ENCODE data around the gene FCSK. TPM values are rescaled to one million over a fixed set of nuclear protein-coding genes. Genes with fewer than 3 reads are reported as not detected.

The FCSK gene
- total RNA-seq, 1 experiment from 2014 or later, result 11.2 TPM

DNA sequence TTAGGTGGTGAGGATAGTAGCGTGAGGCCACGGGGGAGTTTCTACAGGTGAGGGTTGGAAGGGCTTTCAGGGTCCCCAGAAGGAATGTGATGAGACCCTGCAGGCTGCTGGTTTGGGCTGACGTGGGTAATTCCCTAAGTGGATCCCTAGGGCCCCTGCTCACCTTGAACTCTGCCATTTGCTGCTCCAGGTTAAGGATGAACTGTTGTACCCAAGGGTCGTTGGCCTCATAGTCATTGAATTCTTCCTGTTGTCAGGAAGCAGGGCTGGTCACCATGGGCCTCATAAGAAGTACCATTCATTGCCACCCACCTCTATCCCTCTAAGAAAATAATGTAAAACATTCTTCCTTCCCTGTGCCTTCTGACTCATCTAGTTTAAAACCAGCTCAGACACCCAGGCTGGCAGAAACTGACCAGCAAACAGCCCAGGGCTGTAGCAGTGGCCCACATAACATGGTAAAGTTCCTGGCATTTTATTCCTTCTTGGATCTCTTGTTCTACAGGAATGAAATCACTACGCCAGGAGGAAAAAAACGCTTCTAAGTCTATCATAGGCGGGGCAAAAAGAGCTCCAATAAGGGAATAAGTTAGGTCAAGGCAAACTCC lies 27.6 kb downstream of the FCSK start:
- Histone ChIP-seq H3K27ac (ENCODE audit: low read depth, low read length, poor library complexity, severe bottlenecking) (no peak overlapping the region), H3K9me3 (ENCODE audit: low read depth, low read length, poor library complexity, severe bottlenecking) (no peaks in the 10 kb centered on the region), H3K4me1 (ENCODE audit: insufficient read depth, low read length, poor library complexity, severe bottlenecking) (no peaks in the 10 kb centered on the region), H3K4me3 (ENCODE audit: low read depth, low read length, poor library complexity, severe bottlenecking) (no peak overlapping the region), H3K36me3 (ENCODE audit: insufficient read depth, low read length, poor library complexity, severe bottlenecking) (peaks cover 4% of the 10 kb centered on the region), H3K27me3 (replicated peaks; ENCODE audit: insufficient read depth, low read depth, low read length, poor library complexity) (no peaks in the 10 kb centered on the region)
- intact Hi-C loops (cut with micrococcal nuclease; ENCODE audit: unreplicated experiment), result no loop called here
- POLR2A ChIA-PET (ENCODE audit: low non-redundant PET), result no interaction called here
- TF ChIP-seq EZH2 (IDR thresholded peaks at IDR 0.05; ENCODE audit: borderline replicate concordance, low read depth, low read length, poor library complexity, severe bottlenecking), result no peak
- CTCF ChIA-PET, result no interaction called here
- BruUV-seq (replicated peaks), result no TSS peak
- no peak for DNase-seq (ENCODE audit: low spot score)

DNA sequence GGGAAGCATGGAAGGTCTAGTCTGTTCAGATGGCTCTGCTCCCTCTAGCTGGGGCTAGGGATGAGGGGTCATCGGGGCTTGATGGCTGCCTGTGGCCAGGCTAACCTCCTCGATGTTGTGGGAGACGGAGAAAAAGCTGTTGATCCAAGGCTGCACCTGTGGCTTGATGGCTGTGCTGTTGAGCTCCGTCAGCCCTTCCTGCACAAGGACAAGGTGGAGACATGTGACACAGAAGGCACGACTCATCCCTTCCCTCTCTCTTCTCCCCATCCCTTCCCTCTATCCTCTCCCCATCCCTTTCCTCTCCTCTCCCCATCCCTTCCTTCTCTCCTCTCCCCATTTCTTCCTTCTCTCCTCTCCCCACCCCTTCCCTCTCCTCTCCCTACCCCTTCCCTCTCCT lies 28.2 kb downstream of the FCSK start:
- intact Hi-C loops (cut with micrococcal nuclease; ENCODE audit: unreplicated experiment), result no loop called here
- TF ChIP-seq, protein P1, sequence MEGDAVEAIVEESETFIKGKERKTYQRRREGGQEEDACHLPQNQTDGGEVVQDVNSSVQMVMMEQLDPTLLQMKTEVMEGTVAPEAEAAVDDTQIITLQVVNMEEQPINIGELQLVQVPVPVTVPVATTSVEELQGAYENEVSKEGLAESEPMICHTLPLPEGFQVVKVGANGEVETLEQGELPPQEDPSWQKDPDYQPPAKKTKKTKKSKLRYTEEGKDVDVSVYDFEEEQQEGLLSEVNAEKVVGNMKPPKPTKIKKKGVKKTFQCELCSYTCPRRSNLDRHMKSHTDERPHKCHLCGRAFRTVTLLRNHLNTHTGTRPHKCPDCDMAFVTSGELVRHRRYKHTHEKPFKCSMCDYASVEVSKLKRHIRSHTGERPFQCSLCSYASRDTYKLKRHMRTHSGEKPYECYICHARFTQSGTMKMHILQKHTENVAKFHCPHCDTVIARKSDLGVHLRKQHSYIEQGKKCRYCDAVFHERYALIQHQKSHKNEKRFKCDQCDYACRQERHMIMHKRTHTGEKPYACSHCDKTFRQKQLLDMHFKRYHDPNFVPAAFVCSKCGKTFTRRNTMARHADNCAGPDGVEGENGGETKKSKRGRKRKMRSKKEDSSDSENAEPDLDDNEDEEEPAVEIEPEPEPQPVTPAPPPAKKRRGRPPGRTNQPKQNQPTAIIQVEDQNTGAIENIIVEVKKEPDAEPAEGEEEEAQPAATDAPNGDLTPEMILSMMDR (conservative IDR thresholded peaks at IDR 0.05; ENCODE audit: low read depth, low read length), result no peak
- no peak for TF ChIP-seq EZH2 (IDR thresholded peaks at IDR 0.05; ENCODE audit: borderline replicate concordance, low read depth, low read length, poor library complexity, severe bottlenecking)
- H3K36me3 ChIP-seq (ENCODE audit: insufficient read depth, low read length, poor library complexity, severe bottlenecking), result peaks cover 4% of the 10 kb centered on the region
- H3K4me1 ChIP-seq (ENCODE audit: insufficient read depth, low read length, poor library complexity, severe bottlenecking), result no peaks in the 10 kb centered on the region
- POLR2A ChIA-PET (ENCODE audit: low non-redundant PET), result no interaction called here
- no TSS peak for BruUV-seq (replicated peaks)
- H3K27me3 ChIP-seq (replicated peaks; ENCODE audit: insufficient read depth, low read depth, low read length, poor library complexity), result no peaks in the 10 kb centered on the region
- CTCF ChIA-PET, result no interaction called here
- H3K27ac ChIP-seq (ENCODE audit: low read depth, low read length, poor library complexity, severe bottlenecking), result no peak overlapping the region
- H3K4me3 ChIP-seq (ENCODE audit: low read depth, low read length, poor library complexity, severe bottlenecking), result no peak overlapping the region
- no peak for DNase-seq (ENCODE audit: low spot score)
- no peaks in the 10 kb centered on the region for H3K9me3 ChIP-seq (ENCODE audit: low read depth, low read length, poor library complexity, severe bottlenecking)

DNA sequence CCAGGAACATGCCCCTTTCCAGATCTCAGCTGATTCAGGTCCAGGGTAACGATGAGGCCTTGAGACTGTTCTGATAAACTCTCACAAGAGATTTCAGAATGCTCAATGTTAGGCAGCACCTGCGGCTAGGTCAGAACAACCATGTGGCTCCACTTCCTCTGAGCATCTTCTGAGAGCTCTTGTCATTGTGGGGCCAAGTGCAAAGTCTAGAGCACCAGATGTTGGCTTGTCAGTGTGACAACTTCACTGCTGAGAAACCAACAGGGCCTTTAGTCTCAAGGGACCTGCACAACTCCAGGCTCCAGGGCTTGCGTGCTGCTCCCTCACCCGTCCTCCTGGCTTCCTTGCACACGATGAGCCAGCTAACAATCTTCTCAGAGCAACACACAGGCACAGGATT lies 29.0 kb downstream of the FCSK start:
- no peak for TF ChIP-seq EZH2 (IDR thresholded peaks at IDR 0.05; ENCODE audit: borderline replicate concordance, low read depth, low read length, poor library complexity, severe bottlenecking)
- TF ChIP-seq, protein P1 (conservative IDR thresholded peaks at IDR 0.05; ENCODE audit: low read depth, low read length), result no peak
- no peaks in the 10 kb centered on the region for H3K4me1 ChIP-seq (ENCODE audit: insufficient read depth, low read length, poor library complexity, severe bottlenecking)
- CTCF ChIA-PET, result no interaction called here
- no peak overlapping the region for H3K27ac ChIP-seq (ENCODE audit: low read depth, low read length, poor library complexity, severe bottlenecking)
- POLR2A ChIA-PET (ENCODE audit: low non-redundant PET), result no interaction called here
- no peak overlapping the region for H3K4me3 ChIP-seq (ENCODE audit: low read depth, low read length, poor library complexity, severe bottlenecking)
- H3K27me3 ChIP-seq (replicated peaks; ENCODE audit: insufficient read depth, low read depth, low read length, poor library complexity), result no peaks in the 10 kb centered on the region
- H3K9me3 ChIP-seq (ENCODE audit: low read depth, low read length, poor library complexity, severe bottlenecking), result no peaks in the 10 kb centered on the region
- intact Hi-C loops (cut with micrococcal nuclease; ENCODE audit: unreplicated experiment), result no loop called here
- no TSS peak for BruUV-seq (replicated peaks)
- no peaks in the 10 kb centered on the region for H3K36me3 ChIP-seq (ENCODE audit: insufficient read depth, low read length, poor library complexity, severe bottlenecking)
- DNase-seq (ENCODE audit: low spot score), result no peak

DNA sequence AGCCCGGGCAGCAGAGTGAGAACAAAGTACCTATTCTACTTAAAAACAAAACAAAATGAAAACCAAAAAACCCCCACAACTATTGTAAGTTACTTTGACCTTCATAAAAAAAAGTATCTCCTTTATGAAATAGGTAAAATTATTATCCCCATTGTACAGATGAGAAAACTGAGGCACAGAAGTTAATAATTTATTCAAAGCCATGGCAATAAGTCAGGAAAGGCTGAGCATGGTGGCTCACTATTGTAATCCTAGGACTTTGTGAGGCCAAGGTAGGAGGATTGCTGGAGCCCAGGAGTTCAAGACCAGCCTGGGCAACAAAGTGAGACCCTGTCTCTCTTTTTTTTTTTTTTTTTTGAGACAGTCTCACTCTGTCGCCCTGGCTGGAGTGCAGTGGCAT lies 30.5 kb downstream of the FCSK start:
- no peak overlapping the region for H3K27ac ChIP-seq (ENCODE audit: low read depth, low read length, poor library complexity, severe bottlenecking)
- CTCF ChIA-PET, result no interaction called here
- H3K9me3 ChIP-seq (ENCODE audit: low read depth, low read length, poor library complexity, severe bottlenecking), result no peaks in the 10 kb centered on the region
- TF ChIP-seq, protein P1 (conservative IDR thresholded peaks at IDR 0.05; ENCODE audit: low read depth, low read length), result no peak
- TF ChIP-seq EZH2 (IDR thresholded peaks at IDR 0.05; ENCODE audit: borderline replicate concordance, low read depth, low read length, poor library complexity, severe bottlenecking), result no peak
- no peak overlapping the region for H3K4me3 ChIP-seq (ENCODE audit: low read depth, low read length, poor library complexity, severe bottlenecking)
- no TSS peak for BruUV-seq (replicated peaks)
- H3K4me1 ChIP-seq (ENCODE audit: insufficient read depth, low read length, poor library complexity, severe bottlenecking), result no peaks in the 10 kb centered on the region
- no peak for DNase-seq (ENCODE audit: low spot score)
- H3K36me3 ChIP-seq (ENCODE audit: insufficient read depth, low read length, poor library complexity, severe bottlenecking), result no peaks in the 10 kb centered on the region
- POLR2A ChIA-PET (ENCODE audit: low non-redundant PET), result interaction anchor here (0.9 kb wide), 1 partner anchor 16 kb away, joined by 3 read pairs; no protein-coding TSS in a partner anchor
- no peaks in the 10 kb centered on the region for H3K27me3 ChIP-seq (replicated peaks; ENCODE audit: insufficient read depth, low read depth, low read length, poor library complexity)
- intact Hi-C loops (cut with micrococcal nuclease; ENCODE audit: unreplicated experiment), result no loop called here

All from A673 (cell line).